Tibial nerve (tissue), 4 donors: ENCODE results near the gene NKAIN2. TPM values are rescaled to one million over a fixed set of nuclear protein-coding genes. Genes with fewer than 3 reads are reported as not detected.
"Not testable (repeated sequence)": the region's sequence is repeated elsewhere in the genome, so short reads cannot be mapped to it uniquely, and the experiment has no call there.

Experiments
- DNase-seq, 2 donors: peaks; one replicate each; pipeline ENCODE4 v3.0.0-alpha.2; 2019; ENCODE audit warnings: low spot score in 2 of 2
- H3K27ac ChIP-seq, 4 donors: fragments of 200-600 bp; sonication (generic) in 3 of 4; one replicate each; pipeline ENCODE4 v1.5.1; 2017 to 2019; ENCODE audit warnings: mild to moderate bottlenecking in 1 of 4
- H3K27me3 ChIP-seq, 2 donors: fragments of 200-600 bp; sonication (generic) in 1 of 2; one replicate each; pipeline versions ENCODE4 v1.5.1 to v1.6.0; 2017 to 2019
- H3K36me3 ChIP-seq, 3 donors: fragments of 200-600 bp; sonication (generic); one replicate each; pipeline ENCODE4 v1.5.1; 2018 to 2019
- H3K4me1 ChIP-seq, 4 donors: fragments of 200-600 bp; sonication (generic) in 3 of 4; one replicate each; pipeline ENCODE4 v1.5.1; 2017 to 2019
- H3K4me3 ChIP-seq, 4 donors: fragments of 200-600 bp; sonication (generic) in 3 of 4; one replicate each; pipeline ENCODE4 v1.5.1; 2017 to 2019; ENCODE audit warnings: mild to moderate bottlenecking in 1 of 4, moderate library complexity in 1 of 4
- H3K9me3 ChIP-seq, 4 donors: fragments of 200-600 bp; sonication (generic) in 3 of 4; one replicate each; pipeline ENCODE4 v1.5.1; 2017 to 2019
- CTCF ChIP-seq, 5 experiments: fragments of 200-600 bp in 3 of 5; fragments of 450-650 bp in 2 of 5; sonication (generic) in 3 of 5; IDR thresholded peaks; one replicate each; pipeline ENCODE4 v1.5.1; 2016 to 2019; ENCODE audit warnings: antibody characterized with exemption in 5 of 5, mild to moderate bottlenecking in 3 of 5, moderate library complexity in 2 of 5
- EP300 ChIP-seq, 2 donors: sonication (generic); formaldehyde crosslinking; IDR thresholded peaks; one replicate each; pipeline ENCODE4 v1.6.1; 2017; ENCODE audit warnings: antibody characterized with exemption in 2 of 2, mild to moderate bottlenecking in 1 of 2
- POLR2A ChIP-seq, 2 donors: fragments of 450-650 bp; IDR thresholded peaks; one replicate each; pipeline ENCODE4 v1.6.1; 2017; ENCODE audit warnings: antibody characterized with exemption in 2 of 2, mild to moderate bottlenecking in 2 of 2, moderate library complexity in 2 of 2
- WGBS, 2 donors: methylation state at CpG; one replicate each; pipeline ENCODE4 v1.1.5; 2018; 5-methylcytosine and 5-hydroxymethylcytosine counted together
- total RNA-seq, 4 donors: library from RNA; depleted of rRNA; stranded (reverse); fragments of >200 nt; gene quantifications; one replicate each; pipeline ENCODE4 v1.1.0, GENCODE V29; 2016

NKAIN2 gene
- total RNA-seq, 4 donors from 2014 or later, result 8.1 to 20.8 (median 15.2) TPM

DNA sequence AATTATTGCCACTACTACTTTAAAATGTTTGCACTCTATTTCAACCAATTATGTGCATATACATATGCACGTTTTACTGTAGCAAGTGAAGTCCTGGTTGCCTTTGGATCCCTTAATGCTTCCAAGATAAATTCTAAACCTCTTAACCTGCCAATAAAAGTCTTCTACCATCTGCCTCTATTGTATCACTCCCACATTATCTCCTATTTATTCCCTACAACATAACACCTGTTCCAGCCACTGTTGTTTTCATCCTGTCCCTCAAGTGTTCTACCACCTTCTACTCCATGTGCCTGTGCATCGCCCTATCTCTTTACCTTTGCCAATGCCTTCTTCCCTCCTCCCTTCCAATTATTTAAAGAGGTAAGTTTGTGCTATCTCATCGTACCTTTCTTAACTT, 659.6 kb downstream of the NKAIN2 start:
- DNase-seq, result no peak
- TF ChIP-seq EP300 (IDR thresholded peaks at IDR 0.05), result no peak
- no peaks in the 10 kb centered on the region for H3K36me3 ChIP-seq
- H3K4me3 ChIP-seq, result no peak overlapping the region
- no peaks in the 10 kb centered on the region for H3K27me3 ChIP-seq
- peaks cover 0 to 9% (median 0%) of the 10 kb centered on the region in 4 donors for H3K9me3 ChIP-seq
- no peak overlapping the region for H3K27ac ChIP-seq
- 80 to 81% methylated on average over 3 of the region's 3 CpGs for WGBS, 2 donors
- H3K4me1 ChIP-seq, result no peaks in the 10 kb centered on the region

- not testable (repeated sequence) for H3K4me1 ChIP-seq, H3K27ac ChIP-seq, H3K36me3 ChIP-seq, H3K27me3 ChIP-seq, DNase-seq, H3K4me3 ChIP-seq, H3K9me3 ChIP-seq
- WGBS, 2 donors, result 93 to 95% methylated on average over 2 of the region's 2 CpGs
Measured at GRCh38 chr6:124464600-124464999, 660.9 kb downstream of the NKAIN2 start.

DNA sequence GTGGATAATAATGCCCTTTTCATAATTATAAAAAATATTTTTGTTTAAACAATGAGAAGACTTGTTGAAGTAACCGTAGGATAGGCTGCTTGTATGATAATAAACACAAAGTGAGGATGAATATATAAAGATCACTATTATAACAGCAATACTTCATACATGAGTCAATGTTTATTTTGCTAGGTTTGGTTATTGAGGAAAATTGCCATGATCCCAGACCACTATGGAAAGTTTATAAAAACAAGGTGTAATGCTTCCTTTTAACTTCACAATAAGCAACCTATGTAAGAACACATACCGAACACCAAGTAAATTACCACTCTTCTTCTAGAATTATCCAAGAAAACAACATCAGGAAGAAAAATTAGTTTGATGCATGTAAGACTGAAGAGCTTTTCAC, 663.3 kb downstream of the NKAIN2 start:
- H3K9me3 ChIP-seq, result peaks cover 0 to 9% (median 0%) of the 10 kb centered on the region in 4 donors

GRCh38 chr6:124467366-124467765, 663.7 kb downstream of the NKAIN2 start:
- H3K4me3 ChIP-seq, result no peak overlapping the region
- no peaks in the 10 kb centered on the region for H3K4me1 ChIP-seq
- no peak overlapping the region for H3K27ac ChIP-seq
- WGBS, 2 donors, result 86 to 88% methylated on average over 1 of the region's 1 CpG
- no peak for TF ChIP-seq CTCF (IDR thresholded peaks at IDR 0.05)
- no peak for TF ChIP-seq POLR2A (IDR thresholded peaks at IDR 0.05)
- TF ChIP-seq EP300 (IDR thresholded peaks at IDR 0.05), result no peak
- H3K36me3 ChIP-seq, result no peaks in the 10 kb centered on the region
- no peak for DNase-seq
- peaks cover 0 to 9% (median 0%) of the 10 kb centered on the region in 4 donors for H3K9me3 ChIP-seq
- H3K27me3 ChIP-seq, result no peaks in the 10 kb centered on the region

More for the DNA sequence above, 663.3 kb downstream of the NKAIN2 start:
- Histone ChIP-seq H3K4me1 (no peaks in the 10 kb centered on the region), H3K36me3 (no peaks in the 10 kb centered on the region), H3K4me3 (no peak overlapping the region), H3K27me3 (no peaks in the 10 kb centered on the region), H3K27ac (no peak overlapping the region)
- no peak for DNase-seq
- WGBS, 2 donors, result 61 to 66% methylated on average over 2 of the region's 2 CpGs
- no peak for TF ChIP-seq CTCF (IDR thresholded peaks at IDR 0.05)
- TF ChIP-seq EP300 (IDR thresholded peaks at IDR 0.05), result no peak
- TF ChIP-seq POLR2A (IDR thresholded peaks at IDR 0.05), result no peak

GRCh38 chr6:124470803-124471202, 667.1 kb downstream of the NKAIN2 start:
- TF ChIP-seq POLR2A (IDR thresholded peaks at IDR 0.05), result no peak
- no peak for TF ChIP-seq CTCF (IDR thresholded peaks at IDR 0.05)
- no peak for TF ChIP-seq EP300 (IDR thresholded peaks at IDR 0.05)

DNA sequence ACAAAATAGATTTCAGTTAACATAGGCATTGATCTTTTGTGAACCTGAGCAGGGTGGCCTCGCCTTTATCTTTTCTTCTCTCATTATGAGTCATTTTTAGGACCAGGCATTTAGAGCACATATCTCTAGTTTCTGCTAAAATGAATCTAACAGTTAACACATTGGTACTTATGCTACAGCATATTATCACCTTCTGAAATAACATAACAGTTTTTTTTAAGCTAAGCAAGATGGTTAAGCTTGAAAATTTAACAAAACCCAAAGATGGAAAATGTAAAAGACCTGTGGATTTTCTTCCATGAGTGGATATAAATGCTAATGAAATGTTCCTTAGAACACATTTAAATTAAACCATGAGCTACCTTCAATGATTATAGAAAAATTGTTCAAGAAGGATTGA, 671.5 kb downstream of the NKAIN2 start:
- 81 to 86% methylated on average over 1 of the region's 1 CpG for WGBS, 2 donors
- no peak for DNase-seq
- no peak overlapping the region for H3K4me3 ChIP-seq
- H3K36me3 ChIP-seq, result no peaks in the 10 kb centered on the region
- no peaks in the 10 kb centered on the region for H3K9me3 ChIP-seq
- no peak overlapping the region for H3K27ac ChIP-seq
- TF ChIP-seq POLR2A (IDR thresholded peaks at IDR 0.05) (no peak), CTCF (IDR thresholded peaks at IDR 0.05) (no peak), EP300 (IDR thresholded peaks at IDR 0.05) (no peak)
- H3K27me3 ChIP-seq, result no peaks in the 10 kb centered on the region
- peaks cover 0 to 2% (median 0%) of the 10 kb centered on the region in 4 donors for H3K4me1 ChIP-seq

More at GRCh38 chr6:124470803-124471202, 667.1 kb downstream of the NKAIN2 start:
- no peak overlapping the region for H3K4me3 ChIP-seq
- no peak overlapping the region for H3K27ac ChIP-seq
- no peaks in the 10 kb centered on the region for H3K27me3 ChIP-seq
- no peaks in the 10 kb centered on the region for H3K36me3 ChIP-seq
- H3K4me1 ChIP-seq, result no peaks in the 10 kb centered on the region
- DNase-seq, result no peak
- H3K9me3 ChIP-seq, result no peaks in the 10 kb centered on the region
